DND-41 (cell line): ENCODE measurements around the gene PDE7B.

Source experiments
- ATAC-seq: fragments of 200-7000 bp; cut with Tn5 transposase; 3 replicates; pipeline ENCODE4 v1.9.1; 2021; ENCODE audit warnings: low read depth; ENCODE audit not compliant: insufficient read depth
- DNase-seq: peaks from one replicate; pipeline ENCODE4 v3.0.0-alpha.2; 2020
- H2AFZ ChIP-seq: 2 replicates; pipeline ENCODE4 v1.6.0; 2012; ENCODE audit warnings: low read depth, low read length
- H3K27ac ChIP-seq: 2 replicates; pipeline ENCODE4 v1.5.1; 2012; ENCODE audit warnings: low read length, inconsistent platforms
- H3K27me3 ChIP-seq: fragments of 200-600 bp; sonication (generic); 2 replicates; pipeline ENCODE4 v1.6.0; 2012; ENCODE audit warnings: low read length, mild to moderate bottlenecking, inconsistent platforms; ENCODE audit not compliant: insufficient read depth, poor library complexity
- H3K36me3 ChIP-seq: 2 replicates; pipeline ENCODE4 v1.5.1; 2012; ENCODE audit warnings: low read length, inconsistent platforms; ENCODE audit not compliant: insufficient read depth
- H3K4me1 ChIP-seq: 2 replicates; pipeline ENCODE4 v1.5.1; 2012; ENCODE audit warnings: mild to moderate bottlenecking, low read length; ENCODE audit not compliant: insufficient read depth
- H3K4me2 ChIP-seq: 2 replicates; pipeline ENCODE4 v1.6.0; 2012; ENCODE audit warnings: mild to moderate bottlenecking, moderate library complexity, low read length, inconsistent platforms; ENCODE audit not compliant: insufficient read depth
- H3K4me3 ChIP-seq, 2 experiments: fragments of 200-600 bp in 1 of 2; shearing (Covaris generic) in 1 of 2; 2 replicates each; pipeline ENCODE4 v1.5.1; 2012 to 2016; ENCODE audit warnings: inconsistent platforms in 2 of 2, low read length in 2 of 2, mild to moderate bottlenecking in 2 of 2, low read depth in 1 of 2, moderate library complexity in 1 of 2
- H3K79me2 ChIP-seq: 2 replicates; pipeline ENCODE4 v1.6.0; 2012; ENCODE audit warnings: low read length, inconsistent platforms; ENCODE audit not compliant: insufficient read depth
- H3K9ac ChIP-seq: 2 replicates; pipeline ENCODE4 v1.6.0; 2012; ENCODE audit warnings: low read depth, mild to moderate bottlenecking, inconsistent platforms, low read length, moderate library complexity
- H3K9me3 ChIP-seq: 2 replicates; pipeline ENCODE4 v1.5.1; 2012; ENCODE audit warnings: low read length, moderate library complexity, mild to moderate bottlenecking, inconsistent platforms; ENCODE audit not compliant: insufficient read depth, severe bottlenecking
- H4K20me1 ChIP-seq: 2 replicates; pipeline ENCODE4 v1.6.0; 2012; ENCODE audit warnings: low read length; ENCODE audit not compliant: insufficient read depth
- EZH2 ChIP-seq: IDR thresholded peaks from 3 replicates; pipeline ENCODE4 v1.6.1; 2012; ENCODE audit warnings: borderline replicate concordance, low read depth, mild to moderate bottlenecking, moderate library complexity, low read length, inconsistent platforms; ENCODE audit not compliant: severe bottlenecking
- TF ChIP-seq, protein P1 (sequence below): IDR thresholded peaks from 2 replicates; pipeline ENCODE4 v1.5.1; 2012; ENCODE audit warnings: borderline replicate concordance, low read length, moderate library complexity, mild to moderate bottlenecking; ENCODE audit not compliant: poor library complexity, severe bottlenecking; ENCODE audit errors: extremely low read depth

The PDE7B gene

GRCh38 chr6:136037876-136038460 is 186.5 kb downstream of the PDE7B start:
- Histone ChIP-seq H3K9me3 (no peaks in the 10 kb centered on the region), H3K27ac (no peak overlapping the region), H4K20me1 (no peaks in the 10 kb centered on the region), H3K36me3 (no peaks in the 10 kb centered on the region), H3K27me3 (peaks cover 17% of the 10 kb centered on the region), H2AFZ (no peak overlapping the region), H3K79me2 (no peaks in the 10 kb centered on the region), H3K9ac (no peak overlapping the region), H3K4me3 (no peak overlapping the region), H3K4me1 (no peaks in the 10 kb centered on the region), H3K4me2 (no peak overlapping the region)
- TF ChIP-seq EZH2 = no peak
- TF ChIP-seq, protein P1, sequence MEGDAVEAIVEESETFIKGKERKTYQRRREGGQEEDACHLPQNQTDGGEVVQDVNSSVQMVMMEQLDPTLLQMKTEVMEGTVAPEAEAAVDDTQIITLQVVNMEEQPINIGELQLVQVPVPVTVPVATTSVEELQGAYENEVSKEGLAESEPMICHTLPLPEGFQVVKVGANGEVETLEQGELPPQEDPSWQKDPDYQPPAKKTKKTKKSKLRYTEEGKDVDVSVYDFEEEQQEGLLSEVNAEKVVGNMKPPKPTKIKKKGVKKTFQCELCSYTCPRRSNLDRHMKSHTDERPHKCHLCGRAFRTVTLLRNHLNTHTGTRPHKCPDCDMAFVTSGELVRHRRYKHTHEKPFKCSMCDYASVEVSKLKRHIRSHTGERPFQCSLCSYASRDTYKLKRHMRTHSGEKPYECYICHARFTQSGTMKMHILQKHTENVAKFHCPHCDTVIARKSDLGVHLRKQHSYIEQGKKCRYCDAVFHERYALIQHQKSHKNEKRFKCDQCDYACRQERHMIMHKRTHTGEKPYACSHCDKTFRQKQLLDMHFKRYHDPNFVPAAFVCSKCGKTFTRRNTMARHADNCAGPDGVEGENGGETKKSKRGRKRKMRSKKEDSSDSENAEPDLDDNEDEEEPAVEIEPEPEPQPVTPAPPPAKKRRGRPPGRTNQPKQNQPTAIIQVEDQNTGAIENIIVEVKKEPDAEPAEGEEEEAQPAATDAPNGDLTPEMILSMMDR = no peak
- no peak for DNase-seq
- ATAC-seq = no peak

DNA sequence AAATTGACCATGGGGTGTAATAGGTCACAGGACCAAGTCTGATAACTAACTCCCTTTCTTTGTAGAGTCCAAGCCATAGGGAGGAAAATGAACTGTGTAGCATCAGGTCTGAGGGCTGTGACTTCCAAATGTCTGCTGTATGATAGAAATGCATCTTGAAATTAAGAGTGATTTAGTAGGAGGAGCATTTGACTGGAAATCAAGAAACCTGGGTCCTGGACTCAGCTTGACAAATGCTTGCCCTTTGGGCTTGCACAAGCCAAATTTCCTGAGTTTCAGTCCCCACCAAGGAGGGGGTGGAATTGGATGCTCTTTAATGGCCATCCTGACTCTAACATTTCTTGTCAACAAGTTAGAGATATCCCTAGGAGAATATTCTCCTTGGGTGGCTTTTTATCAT is 187.0 kb downstream of the PDE7B start:
- DNase-seq (no peak), ATAC-seq (no peak)
- no peaks in the 10 kb centered on the region for H4K20me1 ChIP-seq
- no peak overlapping the region for H3K4me3 ChIP-seq
- no peaks in the 10 kb centered on the region for H3K79me2 ChIP-seq
- no peak overlapping the region for H2AFZ ChIP-seq
- no peaks in the 10 kb centered on the region for H3K4me1 ChIP-seq
- no peak overlapping the region for H3K9ac ChIP-seq
- H3K9me3 ChIP-seq = no peaks in the 10 kb centered on the region
- H3K27ac ChIP-seq = no peak overlapping the region
- H3K4me2 ChIP-seq = no peak overlapping the region
- H3K27me3 ChIP-seq = peaks cover 11% of the 10 kb centered on the region
- no peak for TF ChIP-seq EZH2
- TF ChIP-seq, protein P1 = no peak
- H3K36me3 ChIP-seq = no peaks in the 10 kb centered on the region

- no peak overlapping the region for H3K27ac ChIP-seq
- DNase-seq (no peak), ATAC-seq (no peak)
- no peaks in the 10 kb centered on the region for H4K20me1 ChIP-seq
- H3K9me3 ChIP-seq = no peaks in the 10 kb centered on the region
- H3K79me2 ChIP-seq = no peaks in the 10 kb centered on the region
- no peak overlapping the region for H3K4me2 ChIP-seq
- no peak overlapping the region for H3K4me3 ChIP-seq
- no peak overlapping the region for H2AFZ ChIP-seq
- peaks cover 11% of the 10 kb centered on the region for H3K27me3 ChIP-seq
- H3K4me1 ChIP-seq = no peaks in the 10 kb centered on the region
- TF ChIP-seq, protein P1 = no peak
- TF ChIP-seq EZH2 = no peak
- H3K9ac ChIP-seq = no peak overlapping the region
- H3K36me3 ChIP-seq = no peaks in the 10 kb centered on the region
Measured at GRCh38 chr6:136039185-136039584, 187.7 kb downstream of the PDE7B start.
